Esophagus squamous epithelium (tissue), 5 donors: ENCODE data around the gene MYOZ2. TPM values are rescaled to one million over a fixed set of nuclear protein-coding genes. Genes with fewer than 3 reads are reported as not detected.
A peak's percentile ranks its signal among the peaks of the same experiment; 100 is the strongest.
"Not testable (repeated sequence)": the region's sequence is repeated elsewhere in the genome, so short reads cannot be mapped to it uniquely, and the experiment has no call there.

Experiments used
- DNase-seq: peaks from one replicate; lab custom pipeline; 2025; lab: John Stamatoyannopoulos, UW
- H3K27ac ChIP-seq, 4 donors: fragments of 200-600 bp; sonication (generic); one replicate each; pipeline ENCODE4 v1.5.1; 2016 to 2019; ENCODE audit warnings: mild to moderate bottlenecking in 1 of 4
- H3K27me3 ChIP-seq, 4 donors: fragments of 200-600 bp; sonication (generic); 1 replicate in 3 of 4; 2 replicates in 1 of 4; pipeline versions ENCODE4 v1.5.1 to v1.6.0; 2017 to 2021; ENCODE audit warnings: antibody characterized with exemption in 1 of 4
- H3K36me3 ChIP-seq, 3 donors: fragments of 200-600 bp; sonication (generic); one replicate each; pipeline ENCODE4 v1.5.1; 2016 to 2019
- H3K4me1 ChIP-seq, 3 donors: fragments of 200-600 bp; sonication (generic); one replicate each; pipeline ENCODE4 v1.5.1; 2017 to 2019
- H3K4me3 ChIP-seq, 4 donors: fragments of 200-600 bp; sonication (generic); 1 replicate in 3 of 4; 2 replicates in 1 of 4; pipeline ENCODE4 v1.5.1; 2016 to 2019; ENCODE audit warnings: mild to moderate bottlenecking in 2 of 4, moderate library complexity in 1 of 4
- H3K9me3 ChIP-seq, 3 donors: fragments of 200-600 bp; sonication (generic); one replicate each; pipeline ENCODE4 v1.5.1; 2016 to 2019
- CTCF ChIP-seq, 6 experiments: fragments of 450-650 bp in 4 of 6; fragments of 200-600 bp in 2 of 6; sonication (generic) in 2 of 6; IDR thresholded peaks; one replicate each; pipeline ENCODE4 v1.5.1; 2016 to 2019; ENCODE audit warnings: antibody characterized with exemption in 6 of 6, mild to moderate bottlenecking in 4 of 6, moderate library complexity in 4 of 6
- POLR2A ChIP-seq, 4 donors: fragments of 450-650 bp; IDR thresholded peaks; one replicate each; pipeline ENCODE4 v1.6.1; 2017; ENCODE audit warnings: antibody characterized with exemption in 4 of 4, mild to moderate bottlenecking in 4 of 4, moderate library complexity in 3 of 4
- WGBS, 2 donors: methylation state at CpG; one replicate each; pipeline ENCODE4 v1.1.5; 2018; 5-methylcytosine and 5-hydroxymethylcytosine counted together
- intact Hi-C: fragments of 100-400 bp; cut with DNase I; formaldehyde crosslinking; loops from one replicate; pipeline ENCODE4 v1.15.0; 2022
- total RNA-seq, 4 donors: library from RNA; depleted of rRNA; stranded (reverse); fragments of >200 nt; gene quantifications; one replicate each; pipeline ENCODE4 v1.1.0, GENCODE V29; 2016
- donor health status: DM: yes; HTN: yes; CAD: no.

MYOZ2 gene
- total RNA-seq, 4 donors from 2014 or later: not detected

- no peak for DNase-seq
- TF ChIP-seq CTCF (IDR thresholded peaks at IDR 0.05) (no peak), POLR2A (IDR thresholded peaks at IDR 0.05) (no peak)
Measured at GRCh38 chr4:119170195-119170594, 34.6 kb downstream of the MYOZ2 start.

GRCh38 chr4:119172223-119172622 is 36.6 kb downstream of the MYOZ2 start:
- H3K4me3 ChIP-seq: no peak overlapping the region
- intact Hi-C loops: no loop called here
- H3K9me3 ChIP-seq: no peaks in the 10 kb centered on the region
- H3K4me1 ChIP-seq: no peaks in the 10 kb centered on the region
- no peak overlapping the region for H3K27ac ChIP-seq
- no peaks in the 10 kb centered on the region for H3K27me3 ChIP-seq
- WGBS, 2 donors: 73 to 85% methylated on average over 7 of the region's 7 CpGs
- no peaks in the 10 kb centered on the region for H3K36me3 ChIP-seq
- no peak for DNase-seq
- TF ChIP-seq CTCF (IDR thresholded peaks at IDR 0.05) (no peak), POLR2A (IDR thresholded peaks at IDR 0.05) (no peak)

More at GRCh38 chr4:119170195-119170594, 34.6 kb downstream of the MYOZ2 start:
- Histone ChIP-seq H3K27ac (no peak overlapping the region), H3K4me3 (no peak overlapping the region), H3K27me3 (no peaks in the 10 kb centered on the region), H3K4me1 (no peaks in the 10 kb centered on the region), H3K9me3 (no peaks in the 10 kb centered on the region), H3K36me3 (no peaks in the 10 kb centered on the region)
- intact Hi-C loops: no loop called here

GRCh38 chr4:119173729-119174361 is 38.2 kb downstream of the MYOZ2 start:
- H3K4me3 ChIP-seq, H3K27ac ChIP-seq, H3K9me3 ChIP-seq, intact Hi-C loops, H3K36me3 ChIP-seq, DNase-seq, H3K27me3 ChIP-seq, H3K4me1 ChIP-seq: not testable (repeated sequence)
- WGBS, 2 donors: no CpG with 5 or more reads among the region's 30 CpGs

GRCh38 chr4:119179011-119179410 is 43.4 kb downstream of the MYOZ2 start:
- intact Hi-C loops: no loop called here
- TF ChIP-seq POLR2A (IDR thresholded peaks at IDR 0.05) (no peak), CTCF (IDR thresholded peaks at IDR 0.05) (no peak)
- Histone ChIP-seq H3K36me3 (no peaks in the 10 kb centered on the region), H3K4me3 (no peak overlapping the region), H3K9me3 (no peaks in the 10 kb centered on the region), H3K27me3 (no peaks in the 10 kb centered on the region), H3K4me1 (no peaks in the 10 kb centered on the region), H3K27ac (no peak overlapping the region)
- WGBS, 2 donors: 40 to 78% methylated on average over 1 of the region's 1 CpG
- no peak for DNase-seq

GRCh38 chr4:119184128-119184527 is 48.5 kb downstream of the MYOZ2 start:
- Histone ChIP-seq H3K27me3 (no peaks in the 10 kb centered on the region), H3K27ac (no peak overlapping the region), H3K4me1 (peaks cover 0 to 16% (median 0%) of the 10 kb centered on the region in 3 donors), H3K36me3 (no peaks in the 10 kb centered on the region), H3K4me3 (no peak overlapping the region), H3K9me3 (no peaks in the 10 kb centered on the region)
- no peak for DNase-seq
- intact Hi-C loops: no loop called here
- TF ChIP-seq POLR2A (IDR thresholded peaks at IDR 0.05) (no peak), CTCF (IDR thresholded peaks at IDR 0.05) (no peak)
- 71 to 73% methylated on average over 2 of the region's 2 CpGs for WGBS, 2 donors

GRCh38 chr4:119189638-119190037 is 54.0 kb downstream of the MYOZ2 start:
- H3K27me3 ChIP-seq: no peaks in the 10 kb centered on the region
- H3K4me1 ChIP-seq: peaks cover 0 to 28% (median 0%) of the 10 kb centered on the region in 3 donors
- no peak overlapping the region for H3K4me3 ChIP-seq
- H3K36me3 ChIP-seq: no peaks in the 10 kb centered on the region
- intact Hi-C loops: no loop called here
- no peaks in the 10 kb centered on the region for H3K9me3 ChIP-seq
- TF ChIP-seq POLR2A (IDR thresholded peaks at IDR 0.05): no peak
- TF ChIP-seq CTCF (IDR thresholded peaks at IDR 0.05): no peak
- H3K27ac ChIP-seq: peak overlapping the region in 3 of 4 donors; percentile 59 to 79 (median 69)
- DNase-seq: no peak
- 27 to 55% methylated on average over 1 of the region's 1 CpG for WGBS, 2 donors
